ENCODE data around the gene DNAH14.
"Not testable (repeated sequence)": the region's sequence is repeated elsewhere in the genome, so short reads cannot be mapped to it uniquely, and the experiment has no call there.

Gene DNAH14

DNA sequence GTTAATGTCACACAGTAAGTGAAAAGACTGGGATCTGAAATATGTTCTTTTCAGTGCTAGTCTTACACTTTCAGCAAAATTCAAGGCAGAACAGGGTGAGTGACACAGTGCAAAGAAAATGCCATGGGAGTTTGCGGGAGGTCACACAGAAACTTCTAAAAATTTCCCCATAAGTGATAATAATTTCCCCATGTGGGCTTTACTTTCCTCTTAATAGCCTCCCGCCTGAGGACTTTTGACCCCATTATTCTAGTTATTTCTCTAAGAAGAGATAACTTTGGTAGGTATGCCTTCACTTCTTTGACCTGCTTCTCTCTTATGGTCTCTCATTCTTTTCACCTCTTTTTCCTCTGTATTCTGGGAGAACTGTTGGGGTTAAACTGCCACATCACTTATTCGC is 8.1 kb upstream of the DNAH14 start:
- no peak for FAIRE-seq
- no peak for DNase-seq (ENCODE audit: low spot score)

DNA sequence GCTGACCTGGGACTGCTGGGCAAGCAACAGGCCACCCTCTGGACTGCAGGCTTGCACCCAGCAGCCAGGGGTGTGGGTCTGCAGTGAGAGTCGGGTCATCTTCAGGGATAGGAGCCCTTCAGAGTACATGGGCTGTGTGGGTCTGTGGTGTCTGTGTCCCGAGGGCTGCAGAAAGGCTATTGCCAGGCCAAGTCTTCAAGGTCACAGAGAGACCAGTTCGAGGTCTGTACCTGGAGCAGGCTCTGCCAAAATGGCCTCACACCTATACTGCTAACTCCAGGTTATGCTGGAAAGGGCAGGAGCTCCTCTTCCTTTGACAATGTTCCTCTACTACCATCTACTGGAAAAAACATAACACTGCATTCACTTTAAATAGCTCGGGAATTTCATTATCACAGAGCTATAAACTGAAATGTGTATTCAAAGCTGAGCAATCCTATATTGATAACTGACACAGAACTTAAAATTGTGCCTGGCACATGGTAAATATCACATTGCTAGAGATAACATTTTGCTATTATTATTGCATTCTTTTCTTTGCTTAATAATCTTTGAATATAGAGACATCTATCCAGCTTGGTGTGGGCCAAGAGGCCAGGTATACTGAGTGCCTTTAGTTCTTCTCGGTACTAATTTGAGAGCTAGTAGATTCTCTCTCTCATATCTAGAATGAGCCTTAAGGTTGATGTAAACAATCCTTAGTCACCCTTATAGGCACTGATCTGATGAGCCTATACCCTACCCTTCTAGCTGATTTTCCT is 6.9 kb upstream of the DNAH14 start:
- FAIRE-seq (peak; percentile 60), DNase-seq (ENCODE audit: low spot score) (peak; percentile 51)

DNA sequence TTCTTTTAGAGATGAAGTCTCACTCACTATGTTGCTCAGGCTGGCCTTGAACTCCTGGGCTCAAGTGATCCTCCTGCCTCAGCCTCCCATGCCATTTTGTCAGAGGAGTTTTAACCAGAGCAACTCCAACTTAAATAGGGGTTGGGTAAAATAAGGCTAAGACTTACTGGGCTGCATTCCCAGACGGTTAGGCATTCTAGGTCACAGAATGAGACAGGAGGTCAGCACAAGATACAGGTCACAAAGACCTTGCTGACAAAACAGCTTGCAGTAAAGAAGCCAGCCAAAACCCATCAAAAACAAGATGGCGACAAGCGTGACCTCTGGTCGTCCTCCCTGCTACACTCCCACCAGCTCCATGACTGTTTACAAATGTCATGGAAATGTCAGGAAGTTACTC is 5.7 kb upstream of the DNAH14 start:
- no peak for FAIRE-seq
- no peak for DNase-seq (ENCODE audit: low spot score)

DNA sequence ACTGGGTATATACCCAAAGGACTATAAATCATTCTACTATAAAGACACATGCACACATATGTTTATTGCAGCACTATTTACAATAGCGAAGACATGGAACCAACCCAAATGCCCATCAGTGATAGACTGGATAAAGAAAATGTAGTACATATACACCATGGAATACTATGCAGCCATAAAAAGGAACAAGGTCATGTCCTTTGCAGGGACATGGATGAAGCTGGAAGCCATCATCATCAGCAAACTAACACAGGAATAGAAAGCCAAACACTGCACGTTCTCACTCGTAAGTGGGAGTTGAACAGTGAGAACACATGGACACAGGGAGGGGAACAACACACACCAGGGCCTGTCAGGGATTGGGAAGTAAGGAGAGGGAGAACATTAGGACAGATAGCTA is 1.8 kb upstream of the DNAH14 start:
- not testable (repeated sequence) for FAIRE-seq

DNA sequence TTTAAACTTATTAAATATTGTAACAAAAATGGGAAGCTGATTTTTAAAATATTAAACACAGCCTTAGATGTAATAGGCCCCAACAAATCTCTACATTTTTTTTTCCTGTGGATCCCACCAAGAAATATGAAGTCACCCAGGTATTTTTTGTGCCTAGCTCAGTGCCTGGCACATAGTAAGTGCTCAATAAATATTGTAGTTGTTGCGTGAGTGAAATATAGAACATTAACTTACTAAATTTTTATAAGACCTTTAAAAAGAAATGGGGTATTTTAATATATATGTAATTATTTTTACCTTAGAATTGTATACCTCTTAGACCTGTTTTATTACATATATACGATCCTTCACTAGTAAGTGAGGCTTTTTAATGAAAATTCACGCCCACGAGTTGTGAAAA is 569 bp upstream of the DNAH14 start:
- no peak for FAIRE-seq
- DNase-seq (ENCODE audit: low spot score): no peak

More for the DNA sequence above, 1.8 kb upstream of the DNAH14 start:
- not testable (repeated sequence) for DNase-seq (ENCODE audit: low spot score)

DNA sequence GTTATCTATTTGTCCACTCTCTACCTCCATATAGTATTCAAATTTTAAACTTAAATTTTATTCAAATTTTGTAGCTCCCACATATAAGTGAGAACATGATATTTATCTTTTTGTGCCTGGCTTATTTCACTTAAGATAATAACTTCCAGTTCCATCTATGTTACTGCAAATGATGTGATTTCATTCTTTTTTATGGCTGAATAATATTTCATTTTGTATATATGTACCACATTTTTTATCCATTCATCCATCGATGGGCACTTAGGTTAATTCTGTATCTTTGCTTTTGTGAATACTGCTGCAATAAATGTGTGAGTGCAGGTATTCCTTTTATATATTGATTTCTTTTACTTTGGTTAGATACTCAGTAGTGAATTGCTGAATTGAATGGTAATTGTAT is 2.1 kb downstream of the DNAH14 start:
- FAIRE-seq (no peak), DNase-seq (ENCODE audit: low spot score) (no peak)

DNA sequence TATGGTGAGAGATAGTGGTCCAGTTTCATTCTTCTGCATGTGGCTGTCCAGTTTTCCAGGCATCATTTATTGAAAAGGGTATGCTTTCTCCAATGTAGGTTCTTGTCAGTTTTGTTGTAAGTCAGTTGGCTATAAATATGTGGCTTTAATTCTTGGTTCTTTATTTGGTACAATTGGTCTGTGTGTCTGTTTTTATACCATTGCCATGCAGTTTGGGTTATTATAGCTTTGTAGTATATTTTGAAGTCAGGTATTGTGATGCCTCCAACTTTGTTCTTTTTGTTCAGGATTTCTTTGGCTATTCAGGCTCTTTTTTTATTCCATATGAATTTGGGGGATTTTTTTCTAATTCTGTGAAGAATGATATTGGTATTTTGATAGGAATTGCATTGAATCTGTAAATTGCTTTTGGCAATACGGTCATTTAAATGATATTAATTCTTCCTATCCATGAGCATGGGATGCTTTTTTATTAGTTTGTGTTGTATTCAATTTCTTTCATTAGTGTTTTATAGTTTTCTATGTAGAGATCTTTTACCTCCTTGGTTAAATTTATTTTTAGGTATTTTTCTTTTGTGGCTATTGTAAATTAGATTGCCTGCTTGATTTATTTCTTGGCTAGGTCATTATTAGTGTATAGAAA is 3.3 kb downstream of the DNAH14 start:
- no peak for DNase-seq (ENCODE audit: low spot score)

DNA sequence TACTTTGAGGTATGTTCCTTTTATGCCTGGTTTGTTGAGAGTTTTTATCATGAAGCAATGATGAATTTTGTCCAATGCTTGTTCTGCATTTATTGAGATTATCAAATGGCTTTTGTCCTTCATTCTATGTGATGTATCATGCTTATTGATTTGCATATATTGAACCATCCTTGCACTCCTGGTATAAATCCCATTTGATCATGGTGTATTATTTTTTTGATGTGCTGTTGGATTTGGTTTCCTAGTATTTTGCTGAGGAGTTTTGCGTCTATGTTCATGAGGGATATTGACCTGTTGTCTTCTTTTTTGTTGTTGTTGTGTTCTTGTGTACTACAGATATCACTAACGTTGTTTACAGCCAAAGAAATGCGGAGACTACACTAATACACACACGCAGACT is 4.1 kb downstream of the DNAH14 start:
- FAIRE-seq: no peak
- no peak for DNase-seq (ENCODE audit: low spot score)

More for the DNA sequence above, 3.3 kb downstream of the DNAH14 start:
- no peak for FAIRE-seq

DNA sequence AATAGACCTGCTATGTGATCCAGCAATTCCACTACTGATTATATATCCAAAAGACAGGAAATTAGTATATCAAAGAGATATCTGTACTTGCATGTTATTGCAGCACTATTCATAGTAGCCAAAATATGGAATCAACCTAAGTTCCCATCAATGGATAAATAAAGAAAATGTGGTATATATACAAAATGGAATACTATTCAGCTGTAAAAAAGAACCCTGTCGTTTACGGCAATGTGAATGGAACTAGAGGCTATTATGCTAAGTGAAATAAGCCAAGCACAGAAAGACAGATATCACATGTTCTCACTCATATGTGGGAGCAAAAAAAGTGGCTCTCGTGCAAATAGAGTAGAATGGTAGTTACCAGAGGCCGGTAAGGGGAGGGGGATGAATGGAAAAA is 9.2 kb downstream of the DNAH14 start:
- no peak for DNase-seq (ENCODE audit: low spot score)
- FAIRE-seq: no peak

DNA sequence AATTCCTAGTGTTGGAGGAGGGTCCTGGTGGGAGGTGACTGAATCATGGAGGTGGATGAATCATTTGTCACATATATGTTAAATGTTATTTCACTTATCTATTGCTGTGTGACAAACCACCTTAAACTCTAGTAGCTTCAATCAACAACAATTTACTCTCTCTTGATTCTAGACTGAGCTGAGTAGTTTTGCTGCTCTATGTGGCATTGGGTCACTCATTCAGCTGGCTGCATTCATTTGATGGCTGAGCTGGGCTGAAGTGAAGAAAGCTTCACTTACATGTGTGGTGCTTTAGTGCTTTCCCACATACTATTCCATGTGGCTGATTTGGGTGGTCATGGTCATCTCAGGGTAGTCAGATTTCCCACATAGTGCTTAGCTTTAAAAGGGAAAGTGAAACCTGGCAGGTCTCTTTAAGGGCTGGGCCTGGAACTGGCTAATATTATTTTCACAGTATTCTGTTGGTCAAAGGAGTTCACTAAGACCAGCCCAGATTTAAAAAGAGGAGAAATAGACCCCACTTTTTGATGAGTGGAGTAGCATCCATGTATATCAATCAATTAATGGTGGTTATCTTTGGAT is 10.5 kb downstream of the DNAH14 start:
- FAIRE-seq (no peak), DNase-seq (ENCODE audit: low spot score) (no peak)

DNA sequence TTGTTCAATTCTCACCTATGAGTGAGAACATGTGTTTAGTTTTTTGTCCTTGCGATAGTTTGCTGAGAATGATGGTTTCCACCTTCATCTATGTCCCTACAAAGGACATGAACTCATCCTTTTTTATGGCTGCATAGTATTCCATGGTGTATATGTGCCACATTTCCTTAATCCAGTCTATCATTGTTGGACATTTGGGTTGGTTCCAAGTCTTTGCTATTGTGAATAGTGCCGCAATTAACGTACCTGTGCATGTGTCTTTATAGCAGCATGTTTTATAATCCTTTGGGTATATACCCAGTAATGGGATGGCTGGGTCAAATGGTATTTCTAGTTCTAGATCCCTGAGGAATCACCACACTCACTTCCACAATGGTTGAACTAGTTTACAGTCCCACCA is 11.3 kb downstream of the DNAH14 start:
- DNase-seq (ENCODE audit: low spot score); FAIRE-seq: not testable (repeated sequence)

DNA sequence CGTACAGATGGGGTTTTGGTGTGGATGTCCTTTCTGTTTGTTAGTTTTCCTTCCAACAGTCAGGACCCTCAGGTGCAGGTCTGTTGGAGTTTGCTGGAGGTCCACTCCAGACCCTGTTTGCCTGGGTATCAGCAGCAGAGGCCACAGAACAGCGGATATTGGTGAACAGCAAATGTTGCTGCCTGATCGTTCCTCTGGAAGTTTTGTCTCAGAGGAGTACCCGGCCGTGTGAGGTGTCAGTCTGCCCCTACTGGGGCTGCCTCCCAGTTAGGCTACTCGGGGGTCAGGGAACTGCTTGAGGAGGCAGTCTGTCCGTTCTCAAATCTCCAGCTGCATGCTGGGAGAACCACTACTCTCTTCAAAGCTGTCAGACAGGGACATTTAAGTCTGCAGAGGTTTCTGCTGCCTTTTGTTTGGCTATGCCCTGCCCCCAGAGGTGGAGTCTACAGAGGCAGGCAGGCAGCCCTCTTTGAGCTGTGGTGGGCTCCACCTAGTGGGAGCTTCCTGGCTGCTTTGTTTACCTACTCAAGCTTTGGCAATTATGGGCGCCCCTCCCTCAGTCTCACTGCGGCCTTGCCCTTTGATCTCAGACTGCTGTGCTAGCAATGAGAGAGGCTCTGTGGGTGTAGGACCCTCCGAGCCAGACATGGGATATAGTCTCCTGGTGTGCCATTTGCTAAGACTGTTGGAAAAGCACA is 16.3 kb downstream of the DNAH14 start:
- FAIRE-seq; DNase-seq (ENCODE audit: low spot score): not testable (repeated sequence)

DNA sequence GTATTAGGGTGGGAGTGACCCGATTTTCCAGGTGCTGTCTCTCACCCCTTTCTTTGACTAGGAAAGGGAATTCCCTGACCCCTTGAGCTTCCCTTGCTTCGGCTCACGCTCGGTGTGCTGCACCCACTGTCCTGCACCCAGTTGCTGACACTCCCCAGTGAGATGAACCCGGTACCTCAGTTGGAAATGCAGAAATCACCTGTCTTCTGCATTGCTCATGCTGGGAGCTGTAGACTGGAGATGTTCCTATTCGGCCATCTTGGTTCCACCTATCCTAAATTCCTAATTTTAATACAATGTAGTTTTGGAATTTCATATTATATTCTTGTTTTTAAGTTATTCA is 16.8 kb downstream of the DNAH14 start:
- not testable (repeated sequence) for DNase-seq (ENCODE audit: low spot score); FAIRE-seq

DNA sequence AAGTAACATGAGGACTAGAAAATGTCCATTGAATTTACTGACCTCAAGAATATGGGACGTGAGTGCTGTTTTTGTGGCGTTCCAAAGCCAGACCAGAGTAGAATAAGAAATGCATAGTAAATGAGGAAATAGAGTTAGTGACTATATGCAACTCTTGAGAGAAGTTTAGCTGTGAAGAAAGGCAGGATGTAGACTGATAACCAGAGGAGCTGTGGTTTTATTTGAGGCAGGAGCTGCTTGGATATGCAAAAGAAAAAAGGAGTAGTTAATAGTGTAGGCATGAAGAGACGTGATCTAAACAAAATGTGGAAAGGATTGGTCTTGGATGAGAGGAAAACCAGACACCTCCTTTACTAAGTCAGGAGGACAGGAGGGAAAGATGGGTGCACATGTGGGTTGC is 28.2 kb downstream of the DNAH14 start:
- no peak for FAIRE-seq
- DNase-seq (ENCODE audit: low spot score): no peak

DNA sequence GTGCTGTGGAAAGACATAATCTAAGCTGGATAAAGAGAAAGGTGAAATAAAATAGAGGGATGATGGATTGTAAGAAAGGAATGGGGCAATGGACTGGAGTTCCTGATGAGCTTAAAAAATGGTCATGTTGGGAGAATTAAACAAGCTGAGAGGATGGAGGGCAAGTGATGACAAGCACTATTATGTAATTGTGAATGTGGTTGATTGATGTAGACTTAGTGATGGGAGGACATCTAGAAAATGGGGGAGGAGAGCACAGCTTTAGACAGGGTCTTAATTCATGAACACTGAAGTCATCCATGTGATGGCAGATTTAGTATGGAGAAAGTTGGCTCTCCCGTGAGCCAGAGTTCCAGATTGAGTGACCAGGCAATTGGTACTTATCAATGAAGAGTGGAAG is 29.0 kb downstream of the DNAH14 start:
- DNase-seq (ENCODE audit: low spot score) (no peak), FAIRE-seq (no peak)

DNA sequence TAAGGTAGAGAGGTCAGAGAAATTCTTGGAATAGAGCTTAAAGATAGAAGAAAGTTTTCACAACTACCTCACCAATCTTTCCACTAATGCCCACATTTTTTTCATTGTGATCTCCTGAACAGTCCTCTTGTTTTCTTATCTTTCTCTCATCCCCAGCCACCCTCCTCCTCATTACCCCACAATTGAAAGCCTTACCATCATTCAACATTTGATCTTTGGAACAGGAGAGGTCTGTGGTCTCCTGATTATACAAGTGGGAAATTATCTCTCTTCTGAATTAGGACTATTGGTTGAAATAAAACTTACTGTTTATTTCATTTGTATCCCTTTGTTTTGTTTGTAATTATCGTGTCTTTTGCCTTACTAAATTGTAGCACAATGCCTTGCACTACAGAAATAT is 29.6 kb downstream of the DNAH14 start:
- FAIRE-seq (no peak), DNase-seq (ENCODE audit: low spot score) (no peak)

DNA sequence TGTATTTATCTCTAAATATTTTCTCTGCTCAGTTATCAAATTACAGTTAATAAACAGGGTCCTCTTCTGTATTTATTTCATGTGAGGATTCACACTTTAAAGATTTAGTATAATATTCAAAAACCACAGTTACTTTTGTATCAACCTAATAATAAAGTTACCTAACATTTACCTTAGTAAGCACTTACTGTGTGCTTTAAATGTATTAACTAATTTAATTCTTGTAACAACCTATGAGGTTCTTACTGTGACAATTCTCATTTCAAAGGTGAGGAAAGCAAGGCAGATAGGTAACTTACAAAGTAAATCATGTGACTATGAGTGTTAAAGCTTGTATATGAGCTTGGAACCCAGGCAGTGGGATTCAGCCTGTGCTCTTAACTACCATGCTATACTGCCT is 30.2 kb downstream of the DNAH14 start:
- FAIRE-seq (no peak), DNase-seq (ENCODE audit: low spot score) (no peak)

DNA sequence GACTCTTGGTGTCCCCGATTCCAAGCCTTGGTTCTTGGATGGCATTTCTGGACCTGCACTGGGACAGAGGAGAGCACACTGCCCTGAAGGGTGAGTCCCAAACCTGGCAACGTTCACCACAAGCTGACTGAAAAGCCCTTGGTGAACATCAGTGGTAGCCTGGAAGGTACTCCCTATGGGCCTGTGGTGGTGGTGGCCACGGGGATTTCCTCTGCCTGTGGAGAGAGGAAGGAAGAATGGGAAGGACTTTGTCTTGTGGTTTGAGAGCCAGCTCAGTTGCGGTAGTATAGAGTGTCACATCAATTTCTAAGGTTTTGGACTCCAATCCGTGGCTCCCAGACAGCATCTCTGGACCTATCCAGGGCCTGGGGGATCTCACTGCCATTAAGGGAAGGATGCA is 50.7 kb downstream of the DNAH14 start:
- DNase-seq (ENCODE audit: low spot score): no peak
- no peak for FAIRE-seq

DNA sequence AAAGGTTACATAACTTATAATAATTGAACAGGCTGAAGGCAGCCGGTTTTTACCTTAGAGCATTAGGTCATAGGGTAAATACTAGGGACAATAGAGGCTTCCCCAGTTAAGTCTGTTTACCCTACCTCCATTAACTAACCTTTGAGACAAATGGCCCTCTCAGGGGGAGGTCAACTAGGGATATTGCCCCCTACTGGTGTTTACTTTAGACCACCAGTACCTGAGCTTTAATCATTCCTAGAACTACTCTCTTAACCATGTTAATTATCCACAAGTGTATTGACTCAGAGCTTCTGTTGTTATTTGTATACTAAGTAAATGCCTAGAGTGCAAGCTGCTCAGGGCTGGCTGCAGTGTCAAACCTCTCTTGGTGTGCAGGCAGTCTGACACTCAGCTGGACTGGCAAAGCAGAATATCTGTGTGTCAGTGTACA is 52.5 kb downstream of the DNAH14 start:
- DNase-seq (ENCODE audit: low spot score); FAIRE-seq: not testable (repeated sequence)

DNA sequence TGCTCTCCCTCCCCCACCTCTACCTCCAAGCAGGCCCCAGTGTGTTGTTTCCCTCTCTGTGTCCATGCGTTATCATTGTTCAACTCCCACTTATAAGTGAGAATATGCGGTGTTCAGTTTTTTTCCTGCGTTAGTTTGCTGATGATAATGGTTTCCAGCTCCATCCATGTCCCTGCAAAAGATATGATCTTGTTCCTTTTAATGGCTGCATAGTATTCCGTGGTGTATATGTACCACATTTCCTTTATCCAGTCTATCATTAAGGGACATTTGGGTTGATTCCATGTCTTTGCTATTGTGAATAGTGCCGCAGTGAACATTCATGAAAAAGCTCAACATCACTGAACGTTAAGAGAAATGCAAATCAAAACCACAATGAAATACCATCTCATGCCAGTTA is 58.6 kb downstream of the DNAH14 start:
- no peak for FAIRE-seq
- DNase-seq (ENCODE audit: low spot score): no peak

DNA sequence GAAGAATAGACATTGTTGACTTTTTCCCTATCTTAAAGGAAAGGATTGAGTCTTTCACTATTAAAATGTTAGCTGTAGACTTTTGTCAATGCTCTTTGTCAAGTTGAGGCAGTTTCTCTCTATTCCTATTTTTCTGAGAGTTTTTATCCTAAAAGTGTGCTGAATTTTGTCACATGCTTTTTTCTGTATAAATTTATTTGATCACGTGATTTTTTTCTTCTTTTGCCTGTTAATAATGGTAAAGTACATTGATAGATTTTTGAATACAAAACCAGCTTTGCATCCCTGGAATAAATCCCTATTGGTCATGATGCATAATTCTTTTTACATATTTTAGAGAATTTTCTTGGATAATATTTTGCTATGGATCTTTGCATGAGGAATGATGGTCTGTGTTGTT is 60.1 kb downstream of the DNAH14 start:
- no peak for FAIRE-seq
- no peak for DNase-seq (ENCODE audit: low spot score)

DNA sequence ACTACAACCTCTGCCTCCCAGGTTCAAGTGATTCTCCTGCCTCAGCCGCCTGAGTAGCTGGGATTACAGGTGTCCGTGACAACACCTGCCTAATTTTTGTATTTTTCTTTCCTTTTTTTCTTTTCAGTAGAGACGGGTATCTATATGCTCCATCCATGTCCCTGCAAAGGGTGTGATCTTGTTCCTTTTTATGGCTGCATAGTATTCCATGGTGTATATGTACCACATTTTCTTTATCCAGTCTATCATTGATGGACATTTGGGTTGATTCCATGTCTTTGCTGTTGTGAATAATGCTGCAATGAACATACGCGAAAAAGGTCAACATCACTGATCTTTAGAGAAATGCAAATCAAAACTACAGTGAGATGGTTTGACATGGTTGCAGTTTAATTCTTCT is 62.1 kb downstream of the DNAH14 start:
- not testable (repeated sequence) for FAIRE-seq; DNase-seq (ENCODE audit: low spot score)
